NCI-H524 (cell line): ENCODE data around the gene DOCK3.
"Not testable (repeated sequence)": the region's sequence is repeated elsewhere in the genome, so short reads cannot be mapped to it uniquely, and the experiment has no call there.

ENCODE experiments used
- DNase-seq, 2 experiments: peaks; one replicate each; lab custom pipeline; 2025; lab: John Stamatoyannopoulos, UW

Gene DOCK3

DNA sequence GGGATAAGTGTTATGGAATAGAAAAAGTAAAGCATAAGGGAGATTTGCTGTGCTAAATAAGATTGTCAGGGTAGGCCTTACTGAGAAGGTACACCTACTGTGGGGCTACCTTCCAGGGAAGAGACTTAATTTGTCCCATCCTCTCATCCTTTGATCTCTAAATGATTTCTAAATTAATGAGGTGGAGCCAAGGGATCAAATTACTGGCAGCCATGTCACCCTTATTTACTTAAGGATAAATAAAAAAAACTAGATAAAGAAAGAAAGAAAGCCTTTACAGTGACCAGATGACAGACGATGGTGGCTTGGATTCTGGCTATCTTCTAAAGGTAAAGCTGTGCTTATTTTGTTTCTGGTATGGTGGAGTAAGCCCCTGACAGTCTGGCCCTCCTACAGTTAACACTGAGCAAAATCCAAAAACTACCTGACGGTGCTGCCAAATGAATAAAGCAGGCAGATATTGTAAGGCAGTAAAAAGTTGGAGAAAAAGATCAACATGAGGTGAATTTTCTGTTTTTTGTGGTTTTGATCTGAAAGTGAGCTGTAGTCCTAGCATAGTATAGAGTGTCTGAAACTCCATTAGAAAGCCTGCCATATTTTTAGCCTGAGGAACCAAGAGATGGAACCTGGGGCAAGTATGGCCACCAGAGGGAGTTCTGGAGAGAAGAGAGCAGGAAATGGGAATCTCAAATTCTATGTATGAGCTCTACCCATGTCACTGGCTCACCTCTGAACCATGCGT, 425.2 kb downstream of the DOCK3 start:
- DNase-seq, result peak; percentile 32 to 69

DNA sequence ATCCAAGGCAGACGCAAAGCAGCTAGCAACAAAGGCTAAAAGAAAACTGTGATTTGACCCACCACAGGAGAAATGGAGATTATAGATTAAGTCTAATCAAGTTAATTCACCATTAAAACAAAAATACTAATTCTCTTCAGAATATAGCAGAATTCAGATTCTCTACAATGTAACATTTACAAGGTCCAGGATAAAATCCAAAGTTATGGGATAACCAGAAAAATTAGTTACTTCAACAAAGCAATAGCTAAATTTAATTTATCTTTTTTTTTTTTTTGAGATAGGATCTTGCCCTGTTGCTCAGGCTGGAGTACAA, 425.8 kb downstream of the DOCK3 start:
- DNase-seq, result no peak

DNA sequence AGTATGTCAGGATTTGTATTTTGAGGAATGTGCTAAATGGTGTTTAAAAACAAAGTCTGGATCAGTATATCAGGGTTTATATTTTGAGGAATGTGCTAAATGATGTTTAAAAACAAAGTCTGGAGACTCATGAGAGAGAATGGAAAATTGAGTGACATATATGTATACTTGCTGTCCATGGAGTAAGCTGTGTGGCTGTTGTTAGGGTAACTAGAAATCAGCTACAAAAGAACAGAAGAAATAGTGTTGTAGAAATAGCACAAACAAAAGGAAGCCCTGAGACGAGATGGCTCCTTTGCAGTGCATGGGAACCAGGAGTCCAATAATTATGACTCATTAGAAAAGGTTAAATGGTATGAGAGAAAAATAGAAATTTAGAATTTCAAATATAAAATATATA, 427.7 kb downstream of the DOCK3 start:
- no peak for DNase-seq

DNA sequence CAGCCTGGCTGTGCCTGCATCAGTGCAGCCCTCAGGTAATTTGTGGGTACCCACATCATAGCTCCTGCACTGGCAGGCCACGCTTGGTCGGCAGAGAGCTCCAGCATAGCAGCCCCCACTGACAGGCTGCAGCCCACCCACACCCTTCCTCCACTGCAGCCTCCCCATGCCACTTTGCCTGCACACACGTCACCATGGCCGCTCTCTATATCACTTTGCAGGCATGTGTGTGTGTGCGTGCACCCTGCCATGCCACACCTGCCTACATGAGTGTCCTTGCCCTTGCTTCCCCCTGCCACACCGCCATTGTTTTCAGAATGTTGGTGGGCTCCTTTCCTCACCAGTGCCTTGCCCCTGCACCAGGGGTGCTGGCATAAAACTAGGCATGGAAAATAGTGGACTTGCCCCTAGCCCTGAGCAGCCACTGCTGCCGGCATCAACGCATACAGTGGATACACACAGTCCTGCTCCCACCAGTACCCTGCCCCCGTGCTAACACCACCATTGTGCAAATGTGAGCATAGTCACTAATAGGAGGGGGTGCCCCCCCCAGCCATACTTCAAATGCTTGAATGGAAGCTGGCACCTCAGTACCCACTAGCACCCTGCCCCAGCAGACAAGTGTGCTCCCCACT, 431.6 kb downstream of the DOCK3 start:
- DNase-seq, result no peak

DNA sequence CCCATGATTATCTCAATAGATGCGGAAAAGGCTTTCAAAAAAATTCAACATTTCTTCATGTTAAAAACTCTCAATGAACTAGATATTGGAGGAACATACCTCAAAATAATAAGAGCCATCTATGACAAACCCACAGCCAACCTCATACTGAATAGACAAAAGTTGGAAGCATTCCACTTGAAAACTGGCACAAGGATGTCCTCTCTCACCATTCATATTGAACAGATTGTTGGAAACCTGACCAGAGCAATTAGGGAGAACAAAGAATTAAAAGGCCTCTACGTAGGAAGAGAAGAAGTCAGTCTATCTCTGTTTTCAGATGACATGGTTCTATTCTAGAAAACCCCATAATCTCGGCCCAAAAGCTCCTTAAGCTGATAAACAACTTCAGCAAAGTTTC, 435.9 kb downstream of the DOCK3 start:
- DNase-seq, result no peak

DNA sequence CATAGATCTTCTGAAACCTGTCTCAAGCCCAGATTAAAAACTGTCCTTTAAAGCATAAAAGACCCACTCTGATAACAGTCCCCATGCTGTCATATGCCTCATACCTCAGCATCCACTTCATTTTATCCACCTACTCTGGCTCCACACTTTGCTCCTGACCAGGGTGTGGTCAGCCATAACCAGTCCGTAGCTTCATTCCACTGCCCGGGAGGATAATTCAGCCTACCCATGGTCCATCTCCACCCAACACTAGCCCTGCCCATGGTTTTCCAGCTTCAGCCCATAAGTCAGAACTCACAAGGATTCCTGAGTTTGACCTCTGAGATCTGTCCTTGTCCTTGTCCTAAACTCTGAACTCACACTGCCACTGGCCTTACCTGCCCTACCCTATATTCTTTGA, 448.2 kb downstream of the DOCK3 start:
- no peak for DNase-seq

DNA sequence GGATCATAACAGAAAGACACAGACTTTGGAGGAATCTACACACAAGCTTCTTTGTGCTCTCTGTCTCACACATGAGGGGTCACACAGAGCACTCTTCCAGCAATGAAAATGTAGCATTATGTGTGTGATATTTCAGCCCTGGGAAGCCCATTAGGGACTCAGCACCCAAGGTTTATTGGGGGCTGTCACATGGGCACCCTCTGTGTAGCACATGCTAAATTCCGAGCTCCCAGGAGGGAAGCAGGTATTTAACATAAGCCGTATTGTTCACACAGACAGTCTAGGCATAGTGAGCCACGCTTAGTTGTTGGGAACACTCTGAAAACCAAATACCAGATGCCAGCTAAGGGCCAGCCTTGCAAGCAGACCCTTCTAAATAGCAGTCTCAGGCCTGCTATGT, 448.8 kb downstream of the DOCK3 start:
- DNase-seq, result no peak

DNA sequence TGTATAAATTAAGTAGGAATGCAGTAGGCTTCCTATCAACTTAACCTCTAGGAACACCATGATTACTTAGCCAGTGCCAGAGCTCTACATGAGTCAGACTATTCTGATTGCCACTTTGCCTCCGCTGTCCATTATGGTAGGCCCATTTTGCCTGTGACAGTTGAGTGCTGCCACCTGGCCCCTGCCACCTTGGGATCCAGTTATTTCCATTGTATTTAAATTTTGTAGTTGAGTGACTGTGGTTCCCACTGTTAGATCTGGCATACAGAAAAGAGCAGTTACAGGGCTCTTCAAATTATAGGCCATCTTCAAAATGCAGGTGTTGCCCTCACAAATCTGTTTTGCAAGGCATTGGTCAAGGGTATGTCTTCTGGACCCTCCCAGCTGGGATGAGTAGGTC, 456.9 kb downstream of the DOCK3 start:
- DNase-seq, result not testable (repeated sequence)

DNA sequence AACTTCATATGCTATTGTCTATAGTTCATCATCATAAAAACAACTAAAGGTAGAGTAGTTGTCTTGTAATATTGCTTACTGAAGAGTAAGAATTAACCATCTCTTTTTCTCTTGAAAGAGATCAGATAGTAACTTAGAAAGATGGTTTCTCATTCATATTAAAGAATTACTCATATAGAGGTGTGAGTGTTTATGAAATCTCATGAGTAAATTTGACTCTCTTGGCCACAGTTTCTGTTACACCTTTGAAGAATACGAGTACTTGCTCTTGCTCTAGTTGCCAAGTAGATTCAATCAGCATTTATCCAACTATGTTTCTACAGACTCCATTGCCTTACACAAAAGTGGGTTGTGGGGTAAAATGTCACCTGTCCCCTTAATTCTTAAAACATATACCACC, 463.0 kb downstream of the DOCK3 start:
- DNase-seq, result no peak

DNA sequence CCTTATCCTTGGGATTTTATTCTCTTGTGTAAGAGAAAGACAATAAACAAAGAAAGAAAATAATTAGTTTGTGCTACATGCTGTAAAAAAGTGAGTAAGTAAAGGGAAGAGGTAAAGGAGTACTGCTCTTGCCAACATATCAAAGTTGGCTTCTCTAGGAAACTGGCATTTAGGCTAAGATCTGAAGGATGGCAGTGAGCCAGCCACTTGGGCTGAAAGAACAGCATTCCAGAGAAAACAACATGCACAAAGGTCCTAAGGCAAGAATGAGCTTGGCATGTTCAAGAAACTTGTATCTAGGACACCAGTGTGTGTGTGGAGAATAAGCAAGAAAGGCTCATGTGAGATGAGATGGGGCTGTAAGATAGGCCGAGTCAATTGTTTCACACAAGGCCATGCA, 464.9 kb downstream of the DOCK3 start:
- DNase-seq, result no peak

DNA sequence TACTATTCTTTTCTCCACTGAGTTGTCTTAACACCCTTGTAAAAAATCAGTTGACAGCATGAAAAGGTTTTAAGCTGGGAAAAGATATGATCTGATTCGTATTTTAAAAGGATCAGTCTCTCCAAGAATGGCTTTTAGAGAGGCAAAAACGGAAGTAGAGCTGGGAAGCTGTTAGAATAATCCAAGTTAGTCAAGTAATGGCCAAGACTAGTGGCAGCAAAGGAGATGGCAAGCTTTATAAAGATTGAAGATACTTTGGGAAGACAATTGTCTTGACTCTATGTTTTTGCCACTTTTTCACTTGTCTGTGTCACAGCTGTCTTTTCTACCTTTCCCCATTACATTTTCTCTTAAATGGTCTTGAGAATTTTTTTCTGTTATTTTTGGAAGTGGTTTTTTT, 466.8 kb downstream of the DOCK3 start:
- no peak for DNase-seq

DNA sequence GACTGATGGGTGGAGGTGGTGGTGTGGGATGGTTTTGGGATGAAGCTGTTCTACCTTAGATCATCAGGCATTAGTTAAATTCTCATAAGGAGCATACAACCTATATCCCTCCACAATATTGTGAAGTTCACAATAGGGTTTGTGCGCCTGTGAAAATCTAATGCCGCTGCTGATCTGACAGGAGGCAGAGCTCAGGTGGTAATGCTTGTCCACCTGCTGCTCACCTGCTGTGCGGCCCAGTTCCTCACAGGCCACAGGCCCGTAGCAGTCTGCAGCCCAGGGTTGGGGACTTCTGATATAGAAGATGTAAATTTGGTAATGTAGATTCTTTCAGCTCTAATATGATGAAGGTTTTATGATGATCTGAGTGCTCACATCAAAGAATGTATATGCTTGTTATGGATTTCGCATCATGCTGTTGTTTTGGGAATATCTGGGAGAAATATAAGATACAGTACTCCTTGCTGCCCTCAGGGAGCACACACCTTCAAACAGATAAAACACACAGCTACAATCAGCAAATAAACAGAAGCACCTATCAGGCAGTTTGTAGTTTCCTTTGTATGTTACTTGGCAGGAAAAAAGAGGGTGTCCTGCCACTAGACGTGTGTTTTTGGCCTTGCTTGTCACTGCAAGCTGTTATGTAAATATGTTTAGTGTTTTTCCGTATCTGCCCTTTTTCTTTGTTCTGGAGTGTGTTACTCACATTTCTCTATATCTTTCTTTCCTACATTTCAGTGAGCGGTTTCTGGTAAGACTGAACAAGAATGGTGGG, 471.3 kb downstream of the DOCK3 start:
- DNase-seq, result no peak

DNA sequence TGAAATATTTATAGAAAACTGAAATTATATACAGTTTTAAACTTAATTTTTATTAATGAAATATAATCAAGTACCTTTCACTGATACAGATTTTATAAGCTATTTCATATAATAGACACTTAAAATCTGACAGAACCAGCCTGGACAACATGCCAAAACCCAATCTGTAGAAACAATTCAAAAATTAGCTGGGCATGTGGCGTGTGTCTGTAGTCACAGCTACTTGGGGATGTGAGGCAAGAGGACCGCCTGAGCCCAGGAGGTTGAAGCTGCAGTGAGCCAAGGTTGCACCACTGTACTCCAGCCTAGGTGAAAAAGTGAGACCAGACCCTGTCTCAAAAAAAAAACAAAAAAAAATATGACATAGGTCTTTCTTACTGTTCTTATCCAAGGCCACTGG, 472.1 kb downstream of the DOCK3 start:
- DNase-seq, result no peak

DNA sequence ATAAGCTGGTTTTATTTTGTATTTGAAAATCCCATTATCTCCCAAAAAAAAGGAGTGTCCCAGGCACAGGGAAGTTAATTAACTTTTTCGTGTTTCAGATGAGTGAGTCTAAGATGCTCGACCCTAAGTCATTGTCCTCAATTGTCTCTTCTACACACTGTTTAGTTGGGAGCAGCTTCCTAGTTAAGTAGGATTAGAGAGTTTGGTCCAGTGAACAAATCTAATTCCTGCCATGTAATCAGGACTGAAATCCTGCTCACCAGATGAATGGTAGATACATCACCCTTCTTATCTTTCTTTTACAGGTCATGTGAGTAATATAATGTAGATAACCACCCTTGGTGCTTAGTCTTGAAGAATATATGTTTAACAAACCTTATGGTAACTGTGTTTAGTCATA, 481.4 kb downstream of the DOCK3 start:
- DNase-seq, result no peak

DNA sequence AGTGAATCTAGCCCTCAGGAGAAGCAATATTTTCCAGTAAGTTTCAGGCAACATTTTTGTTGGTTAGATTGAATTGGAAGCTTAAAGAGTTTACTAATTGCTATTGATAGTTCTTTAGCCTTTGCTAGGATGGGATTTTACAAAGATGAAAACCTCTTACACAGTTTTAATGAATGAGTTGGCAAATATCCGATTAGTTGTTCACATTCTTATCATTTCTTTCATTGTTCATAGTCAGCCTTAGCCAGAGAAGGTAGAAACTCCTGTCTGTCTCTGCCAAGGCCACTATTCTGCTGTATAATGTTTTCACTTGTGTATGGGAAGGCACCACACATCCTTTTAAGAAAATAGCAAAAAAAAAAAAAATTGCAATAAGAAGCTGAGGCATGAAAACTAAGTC, 488.3 kb downstream of the DOCK3 start:
- no peak for DNase-seq

DNA sequence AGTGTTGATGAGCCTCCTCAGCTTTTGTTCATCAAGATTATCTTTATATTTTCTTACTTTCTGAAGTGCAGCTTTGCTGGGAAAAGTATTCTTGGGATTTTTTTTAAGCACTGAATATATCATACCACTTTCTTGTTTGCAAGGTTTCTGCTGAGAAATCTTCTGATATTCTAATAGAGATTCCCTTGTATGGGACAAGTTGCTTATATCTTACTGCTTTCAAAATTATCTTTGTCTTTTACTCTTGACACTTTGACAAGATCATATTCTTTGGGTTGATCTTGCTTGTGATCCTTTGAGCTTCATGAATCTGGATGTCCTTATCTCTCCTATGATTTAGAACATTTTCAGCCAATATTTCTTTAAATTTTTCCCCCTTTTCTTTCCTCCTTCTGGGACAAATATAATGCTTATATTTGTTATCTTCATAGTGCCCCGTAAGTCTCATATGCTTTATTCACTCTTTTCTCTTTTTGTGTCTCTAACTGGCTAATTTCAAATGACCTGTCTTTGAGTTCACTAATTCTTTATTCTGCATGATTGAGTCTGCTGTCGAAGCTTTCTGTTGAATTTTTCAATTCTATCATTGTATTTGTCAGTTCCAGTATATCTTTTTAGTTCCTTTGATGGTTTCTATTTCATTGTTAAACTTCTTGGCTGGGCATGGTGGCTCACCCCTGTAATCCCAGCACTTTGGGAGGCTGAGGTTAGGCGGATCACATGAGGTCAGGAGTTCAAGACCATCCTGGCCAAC, 499.0 kb downstream of the DOCK3 start:
- no peak for DNase-seq

DNA sequence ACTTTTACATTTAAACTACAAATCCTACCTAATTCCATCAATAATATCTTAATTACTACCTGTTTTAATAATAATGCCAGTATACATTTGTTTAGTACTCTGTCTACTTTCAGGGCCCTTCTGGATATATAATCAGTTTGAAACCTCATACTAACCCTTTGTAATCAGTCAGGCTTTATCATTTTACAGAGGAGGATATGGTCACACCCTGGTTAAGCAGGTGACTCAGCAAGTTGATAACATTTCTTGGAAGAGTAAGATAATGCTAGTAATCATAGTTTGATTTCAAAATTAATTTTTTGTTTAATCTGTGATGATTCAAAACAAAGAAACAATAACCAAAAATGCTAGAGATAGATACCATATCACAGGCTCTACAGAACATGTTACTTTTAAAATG, 502.2 kb downstream of the DOCK3 start:
- DNase-seq, result no peak

DNA sequence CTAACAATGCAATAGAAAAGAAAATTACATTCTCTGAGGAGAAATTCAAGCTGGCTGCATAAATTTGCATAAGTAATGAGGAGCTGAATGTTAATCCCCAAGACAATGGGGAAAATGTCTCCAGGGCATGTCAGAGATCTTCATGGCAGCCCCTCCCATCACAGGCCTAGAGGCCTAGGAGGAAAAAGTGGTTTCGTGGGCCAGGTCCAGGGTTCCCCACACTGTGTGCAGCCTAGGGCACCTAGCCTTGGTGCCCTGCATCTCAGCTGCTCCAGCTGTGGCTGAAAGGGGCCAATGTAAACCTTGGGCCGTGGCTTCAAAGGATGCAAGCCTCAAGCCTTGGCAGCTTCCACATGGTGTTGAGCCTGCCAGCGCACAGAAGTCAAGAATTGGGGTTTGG, 511.7 kb downstream of the DOCK3 start:
- DNase-seq, result not testable (repeated sequence)

DNA sequence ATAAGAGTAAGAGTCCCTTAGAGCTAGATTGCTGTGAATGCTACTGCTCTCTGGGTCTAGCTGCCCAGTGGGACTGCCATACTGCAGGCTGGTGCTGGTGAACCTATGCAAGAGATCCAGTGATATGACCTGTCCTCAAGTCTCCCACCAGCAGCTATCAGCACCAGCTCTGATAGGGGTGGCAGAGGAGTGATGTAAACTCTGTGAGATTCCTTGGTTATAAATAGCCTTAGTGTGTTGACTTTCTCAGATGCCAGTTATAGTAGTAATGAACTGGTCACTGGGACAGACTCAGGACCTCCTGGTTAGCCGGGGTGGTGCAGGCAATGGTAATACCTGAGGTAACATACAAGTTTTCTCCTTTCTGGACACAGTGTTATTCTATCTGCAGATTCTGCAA, 515.5 kb downstream of the DOCK3 start:
- DNase-seq, result no peak

DNA sequence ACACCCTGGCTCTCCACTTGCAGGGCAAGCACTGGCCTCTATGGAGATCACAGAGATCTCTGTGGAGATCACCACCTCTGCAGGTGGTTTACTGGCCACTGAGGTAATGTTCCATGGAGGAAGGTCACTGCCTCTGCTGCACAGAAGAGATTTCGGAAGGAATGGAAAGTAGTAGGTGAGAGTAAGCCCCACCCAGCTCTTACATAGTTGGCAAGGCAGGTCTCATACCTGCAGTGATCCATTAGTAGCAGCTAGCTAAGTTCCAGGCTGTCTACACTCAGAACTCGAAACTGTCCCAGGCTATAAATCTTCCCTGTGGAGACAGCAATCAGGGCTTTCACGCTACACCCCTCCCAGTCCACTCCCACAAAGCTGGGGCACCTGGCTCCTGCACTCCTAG, 516.1 kb downstream of the DOCK3 start:
- DNase-seq, result no peak

DNA sequence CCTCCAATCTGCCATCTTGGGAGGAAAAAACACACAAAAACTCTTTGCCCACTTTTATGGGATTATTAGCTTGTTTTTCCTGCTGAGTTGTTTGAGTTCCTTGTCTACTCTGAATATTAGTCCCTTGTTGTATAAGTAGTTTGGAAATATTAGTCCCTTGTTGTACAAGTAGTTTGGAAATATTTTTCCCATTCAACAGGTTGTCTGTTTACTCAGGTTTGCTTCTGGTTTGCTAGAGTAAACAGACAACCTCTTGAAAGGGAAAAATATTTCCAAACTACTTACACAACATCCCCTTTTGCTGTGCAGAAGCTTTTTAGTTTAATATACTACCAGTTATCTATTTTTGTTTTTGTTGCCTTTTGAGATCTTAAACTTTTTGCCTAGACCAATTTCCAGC, 517.0 kb downstream of the DOCK3 start:
- no peak for DNase-seq

DNA sequence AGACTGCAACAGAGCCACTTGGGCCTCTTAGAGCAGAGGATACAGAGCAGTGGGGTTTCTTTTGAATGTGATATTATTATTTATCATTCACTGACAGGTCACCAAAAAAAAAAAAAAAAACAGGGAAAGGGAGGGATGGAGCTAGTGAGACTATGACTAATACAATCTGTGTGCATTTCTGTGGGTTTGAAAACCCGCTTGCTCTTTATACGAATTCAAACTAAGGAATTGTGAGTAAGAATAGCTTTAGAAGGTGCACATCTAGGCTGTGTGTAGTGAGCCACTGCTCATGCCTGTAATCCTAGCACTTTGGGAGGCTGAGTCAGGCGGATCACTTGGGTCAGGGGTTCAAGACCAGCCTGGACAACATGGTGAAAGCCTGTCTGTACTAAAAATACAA, 523.8 kb downstream of the DOCK3 start:
- DNase-seq, result no peak

DNA sequence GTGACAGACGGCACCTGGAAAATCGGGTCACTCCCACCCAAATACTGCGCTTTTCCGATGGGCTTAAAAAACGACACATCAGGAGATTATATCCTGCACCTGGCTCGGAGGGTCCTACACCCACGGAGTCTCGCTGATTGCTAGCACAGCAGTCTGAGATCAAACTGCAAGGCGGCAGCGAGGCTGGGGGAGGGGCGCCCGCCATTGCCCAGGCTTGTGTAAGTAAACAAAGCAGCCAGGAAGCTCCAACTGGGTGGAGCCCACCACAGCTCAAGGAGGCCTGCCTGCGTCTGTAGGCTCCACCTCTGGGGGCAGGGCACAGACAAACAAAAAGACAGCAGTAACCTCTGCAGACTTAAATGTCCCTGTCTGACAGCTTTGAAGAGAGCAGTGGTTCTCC, 524.6 kb downstream of the DOCK3 start:
- not testable (repeated sequence) for DNase-seq
